Osteoblast (primary cell): Measurements from ENCODE around the gene ZDHHC14. TPM values are rescaled to one million over a fixed set of nuclear protein-coding genes. Genes with fewer than 3 reads are reported as not detected.
A peak's percentile ranks its signal among the peaks of the same experiment; 100 is the strongest.

Experiments used
- DNase-seq: peaks from one replicate; pipeline ENCODE4 v3.0.0; 2011; ENCODE audit warnings: low spot score, mixed read lengths; ENCODE audit not compliant: insufficient read length; ENCODE audit errors: missing footprints
- H2AFZ ChIP-seq: 2 replicates; pipeline ENCODE4 v1.6.0; 2011; ENCODE audit warnings: mild to moderate bottlenecking, low read length
- H3K27ac ChIP-seq: 2 replicates; pipeline ENCODE4 v1.5.1; 2011; ENCODE audit warnings: mild to moderate bottlenecking, low read depth, low read length, moderate library complexity
- H3K27me3 ChIP-seq: 2 replicates; pipeline ENCODE4 v1.6.0; 2012; ENCODE audit warnings: mild to moderate bottlenecking, control low read depth, inconsistent platforms, low read length, moderate library complexity; ENCODE audit not compliant: insufficient read depth
- H3K36me3 ChIP-seq: 2 replicates; pipeline ENCODE4 v1.5.1; 2011; ENCODE audit warnings: mild to moderate bottlenecking, low read length, control low read depth, moderate library complexity; ENCODE audit not compliant: insufficient read depth
- H3K4me1 ChIP-seq: 2 replicates; pipeline ENCODE4 v1.5.1; 2011; ENCODE audit warnings: mild to moderate bottlenecking, low read length, control low read depth, moderate library complexity; ENCODE audit not compliant: insufficient read depth
- H3K4me2 ChIP-seq: 2 replicates; pipeline ENCODE4 v1.6.0; 2011; ENCODE audit warnings: mild to moderate bottlenecking, low read length; ENCODE audit not compliant: insufficient read depth
- H3K4me3 ChIP-seq: fragments of 200-600 bp; sonication (generic); 3 replicates; pipeline ENCODE4 v1.5.1; 2012; ENCODE audit warnings: mild to moderate bottlenecking, low read length, inconsistent platforms; ENCODE audit not compliant: insufficient read depth
- H3K79me2 ChIP-seq: 2 replicates; pipeline ENCODE4 v1.6.0; 2012; ENCODE audit warnings: mild to moderate bottlenecking, low read length, control low read depth, inconsistent platforms; ENCODE audit not compliant: insufficient read depth
- H3K9me3 ChIP-seq: 2 replicates; pipeline ENCODE4 v1.5.1; 2011; ENCODE audit warnings: low read depth, low read length, control low read depth
- H4K20me1 ChIP-seq: 2 replicates; pipeline ENCODE4 v1.6.0; 2012; ENCODE audit warnings: mild to moderate bottlenecking, low read length, control low read depth; ENCODE audit not compliant: insufficient read depth
- CTCF ChIP-seq: IDR thresholded peaks from 2 replicates; pipeline ENCODE4 v1.5.1; 2011; ENCODE audit warnings: mild to moderate bottlenecking, low read depth, low read length, moderate library complexity; ENCODE audit errors: extremely low read depth
- total RNA-seq: library from RNA; depleted of rRNA; stranded (reverse); fragments of >200 nt; gene quantifications from 2 replicates; pipeline ENCODE4 v1.2.3, GENCODE V29; 2012

The ZDHHC14 gene
- total RNA-seq, 1 donor, result 1.4 TPM

GRCh38 chr6:157579467-157580031, 198.6 kb downstream of the ZDHHC14 start:
- no peak for DNase-seq
- no peak overlapping the region for H2AFZ ChIP-seq
- TF ChIP-seq CTCF, result no peak
- no peaks in the 10 kb centered on the region for H3K4me1 ChIP-seq
- no peak overlapping the region for H3K4me2 ChIP-seq
- no peaks in the 10 kb centered on the region for H3K36me3 ChIP-seq
- no peaks in the 10 kb centered on the region for H3K79me2 ChIP-seq
- no peaks in the 10 kb centered on the region for H3K9me3 ChIP-seq
- H3K4me3 ChIP-seq, result no peak overlapping the region
- no peaks in the 10 kb centered on the region for H4K20me1 ChIP-seq
- H3K27me3 ChIP-seq, result no peaks in the 10 kb centered on the region
- H3K27ac ChIP-seq, result no peak overlapping the region

GRCh38 chr6:157584036-157584435, 203.0 kb downstream of the ZDHHC14 start:
- DNase-seq, result no peak
- Histone ChIP-seq H3K4me2 (no peak overlapping the region), H3K9me3 (no peaks in the 10 kb centered on the region), H3K27ac (no peak overlapping the region), H4K20me1 (no peaks in the 10 kb centered on the region), H3K79me2 (no peaks in the 10 kb centered on the region), H3K4me1 (no peaks in the 10 kb centered on the region), H3K27me3 (no peaks in the 10 kb centered on the region), H2AFZ (no peak overlapping the region), H3K4me3 (no peak overlapping the region), H3K36me3 (no peaks in the 10 kb centered on the region)
- TF ChIP-seq CTCF, result no peak

- Histone ChIP-seq H3K9me3 (no peaks in the 10 kb centered on the region), H3K27ac (no peak overlapping the region), H3K79me2 (no peaks in the 10 kb centered on the region), H2AFZ (no peak overlapping the region), H3K4me3 (no peak overlapping the region), H3K4me1 (no peaks in the 10 kb centered on the region), H3K27me3 (no peaks in the 10 kb centered on the region), H4K20me1 (no peaks in the 10 kb centered on the region), H3K4me2 (no peak overlapping the region), H3K36me3 (no peaks in the 10 kb centered on the region)
- DNase-seq, result peak; percentile 56
- TF ChIP-seq CTCF, result no peak
These were observed 204.5 kb downstream of the ZDHHC14 start for GRCh38 chr6:157585274-157586087.

- TF ChIP-seq CTCF, result no peak
- Histone ChIP-seq H3K4me2 (no peak overlapping the region), H2AFZ (no peak overlapping the region), H4K20me1 (no peaks in the 10 kb centered on the region), H3K36me3 (no peaks in the 10 kb centered on the region), H3K27ac (no peak overlapping the region), H3K27me3 (no peaks in the 10 kb centered on the region), H3K9me3 (no peaks in the 10 kb centered on the region), H3K4me3 (no peak overlapping the region), H3K4me1 (no peaks in the 10 kb centered on the region), H3K79me2 (no peaks in the 10 kb centered on the region)
- DNase-seq, result no peak
These were observed 205.1 kb downstream of the ZDHHC14 start for GRCh38 chr6:157586088-157586414.
